HUES64 (cell line): ENCODE data around the gene MORN4. TPM values are rescaled to one million over a fixed set of nuclear protein-coding genes. Genes with fewer than 3 reads are reported as not detected.
A peak's percentile ranks its signal among the peaks of the same experiment; 100 is the strongest.

Source experiments
- H3K27ac ChIP-seq: 2 replicates; pipeline ENCODE4 v1.7.0; 2013; ENCODE audit warnings: low read depth, low read length, inconsistent platforms
- H3K27me3 ChIP-seq: 2 replicates; pipeline ENCODE4 v1.6.1; 2013; ENCODE audit warnings: mild to moderate bottlenecking, low read length; ENCODE audit not compliant: insufficient read depth
- H3K36me3 ChIP-seq: 2 replicates; pipeline ENCODE4 v1.6.1; 2013; ENCODE audit warnings: mild to moderate bottlenecking, low read length; ENCODE audit not compliant: insufficient read depth
- H3K4me1 ChIP-seq: 2 replicates; pipeline ENCODE4 v1.6.1; 2013; ENCODE audit warnings: mild to moderate bottlenecking, low read length, moderate library complexity; ENCODE audit not compliant: insufficient read depth
- H3K4me3 ChIP-seq: 2 replicates; pipeline ENCODE4 v1.5.1; 2013; ENCODE audit warnings: mild to moderate bottlenecking, low read length, moderate library complexity
- H3K9ac ChIP-seq: 2 replicates; pipeline ENCODE4 v1.6.1; 2013; ENCODE audit warnings: mild to moderate bottlenecking, low read depth, low read length
- H3K9me3 ChIP-seq: 2 replicates; pipeline ENCODE4 v1.6.1; 2013; ENCODE audit warnings: low read depth, low read length; ENCODE audit not compliant: insufficient read depth
- WGBS: fragments of 150-250, 120-280 bp; methylation state at CpG from one replicate; pipeline ENCODE4 v1.1.7; 2013; ENCODE audit warnings: missing lambda C conversion rate; 5-methylcytosine and 5-hydroxymethylcytosine counted together
- polyA plus RNA-seq, 2 experiments: library from polyadenylated mRNA; stranded (reverse); fragments of 50-300 nt; gene quantifications; one replicate each; pipeline ENCODE4 v1.2.3, GENCODE V29; 2013

Gene MORN4
- 8.8 TPM for polyA plus RNA-seq (2013, experiment 1 of 2)
- 16.0 TPM for polyA plus RNA-seq (2013, experiment 2 of 2)

DNA sequence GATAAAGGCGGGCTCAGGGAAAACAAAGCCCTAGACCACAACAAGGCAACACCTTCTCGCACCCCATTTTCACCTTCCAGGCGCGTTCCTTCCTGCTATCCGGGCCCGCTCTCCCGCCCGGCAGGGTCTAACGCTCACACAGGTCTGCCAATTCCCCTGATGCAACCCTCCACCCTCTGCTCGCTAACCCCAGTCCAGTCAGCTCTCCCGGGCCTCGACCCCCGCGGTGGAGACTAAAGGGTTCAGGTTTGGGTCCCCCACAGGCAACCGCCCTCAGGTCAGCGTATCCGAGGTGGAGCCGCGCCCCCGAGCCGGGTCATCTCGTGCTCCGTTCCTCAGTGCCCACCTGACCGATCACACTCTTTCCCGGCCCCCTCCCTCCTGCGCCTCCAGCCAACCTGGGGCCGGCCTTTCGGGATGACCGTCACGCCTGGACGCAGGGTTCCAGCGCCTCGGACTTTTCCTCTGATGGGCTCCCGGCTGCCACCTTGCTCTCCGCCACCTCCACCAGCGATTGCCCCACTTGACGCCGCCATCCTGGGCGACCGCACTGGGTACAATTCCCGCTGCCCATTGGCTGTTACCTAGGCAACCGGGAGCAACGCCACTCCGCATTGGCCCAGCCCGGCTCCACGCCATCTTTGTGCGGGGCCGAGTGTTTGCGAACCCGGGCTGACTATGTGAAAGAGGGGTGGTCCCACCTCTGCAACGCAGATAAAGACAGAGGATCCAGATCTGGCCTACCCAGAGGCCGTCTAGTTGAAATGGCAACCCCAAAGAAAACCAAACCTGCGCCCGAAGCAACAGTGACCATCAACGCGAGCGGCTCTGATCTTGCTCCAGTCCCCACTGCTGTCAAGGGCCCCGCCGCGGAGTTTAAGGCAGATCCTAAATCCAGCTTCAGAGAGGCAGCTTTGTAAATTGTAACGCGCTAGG is at the start of gene MORN4:
MORN4 (minus strand) TSS at position 552 of the 936 bp plus-strand sequence. CDS start 13,847 bp downstream, outside the sequence.
- peak within 1 kb of the TSS; percentile 27 for H3K27ac ChIP-seq
- H3K27me3 ChIP-seq = no peaks in the 10 kb centered on the region
- no peaks in the 10 kb centered on the region for H3K36me3 ChIP-seq
- H3K4me3 ChIP-seq = peak within 1 kb of the TSS; percentile 94
- H3K9ac ChIP-seq = peak within 1 kb of the TSS; percentile 73
- no peaks in the 10 kb centered on the region for H3K9me3 ChIP-seq
- H3K4me1 ChIP-seq = no peaks in the 10 kb centered on the region
- 7% methylated on average over 62 of the region's 62 CpGs for WGBS

DNA sequence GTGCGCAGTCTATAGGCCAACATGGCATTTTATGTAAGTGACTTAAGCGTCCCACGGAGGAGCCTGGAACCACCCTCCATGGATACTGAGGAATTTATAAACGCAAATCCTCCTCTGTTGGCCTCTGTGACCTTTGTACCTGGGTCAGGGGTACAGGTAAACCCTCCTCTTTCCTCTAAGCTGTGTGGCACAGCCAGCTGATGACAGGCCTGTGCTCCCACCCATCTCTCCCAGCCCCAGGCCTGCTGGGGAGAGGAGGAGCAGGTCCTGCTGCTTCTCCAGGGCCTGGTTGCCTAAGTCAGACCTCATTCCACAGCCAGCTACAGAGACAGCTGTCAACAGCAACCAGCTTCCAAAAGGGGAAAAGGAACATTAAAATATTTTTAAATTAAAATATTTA is 48.7 kb upstream of the MORN4 start:
- H3K27me3 ChIP-seq = no peaks in the 10 kb centered on the region
- H3K36me3 ChIP-seq = peaks cover 12% of the 10 kb centered on the region; the same call in 1 of the 2 replicates
- H3K27ac ChIP-seq = no peak overlapping the region
- no peaks in the 10 kb centered on the region for H3K4me1 ChIP-seq
- H3K9ac ChIP-seq = no peak overlapping the region
- whole genome bisulfite sequencing = 95% methylated on average over 4 of the region's 4 CpGs
- H3K9me3 ChIP-seq = no peaks in the 10 kb centered on the region
- no peak overlapping the region for H3K4me3 ChIP-seq

DNA sequence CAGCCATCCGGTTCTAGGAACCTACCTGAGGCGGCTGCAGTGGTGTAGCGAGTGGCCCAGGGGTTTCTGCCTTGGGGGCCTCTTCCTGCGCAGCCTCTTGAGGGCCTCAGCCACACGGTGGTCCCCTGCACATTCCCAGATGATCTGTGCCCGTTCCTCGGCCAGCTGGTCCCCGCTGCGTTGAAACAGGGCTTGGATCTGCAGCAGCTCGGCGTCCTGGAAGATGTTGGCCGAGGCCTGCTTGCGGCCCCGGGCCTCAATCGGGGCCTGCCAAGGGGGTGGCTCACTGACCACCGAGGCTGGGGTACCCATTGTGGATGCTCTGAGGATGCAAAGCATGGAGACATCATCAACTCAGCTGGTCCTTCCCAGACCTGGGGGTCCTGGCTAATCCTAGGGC is 46.3 kb upstream of the MORN4 start:
- H3K27me3 ChIP-seq = no peaks in the 10 kb centered on the region
- H3K9me3 ChIP-seq = no peaks in the 10 kb centered on the region
- no peaks in the 10 kb centered on the region for H3K4me1 ChIP-seq
- no peak overlapping the region for H3K27ac ChIP-seq
- no peak overlapping the region for H3K4me3 ChIP-seq
- no peak overlapping the region for H3K9ac ChIP-seq
- peaks cover 28% of the 10 kb centered on the region for H3K36me3 ChIP-seq
- WGBS = 96% methylated on average over 16 of the region's 16 CpGs

DNA sequence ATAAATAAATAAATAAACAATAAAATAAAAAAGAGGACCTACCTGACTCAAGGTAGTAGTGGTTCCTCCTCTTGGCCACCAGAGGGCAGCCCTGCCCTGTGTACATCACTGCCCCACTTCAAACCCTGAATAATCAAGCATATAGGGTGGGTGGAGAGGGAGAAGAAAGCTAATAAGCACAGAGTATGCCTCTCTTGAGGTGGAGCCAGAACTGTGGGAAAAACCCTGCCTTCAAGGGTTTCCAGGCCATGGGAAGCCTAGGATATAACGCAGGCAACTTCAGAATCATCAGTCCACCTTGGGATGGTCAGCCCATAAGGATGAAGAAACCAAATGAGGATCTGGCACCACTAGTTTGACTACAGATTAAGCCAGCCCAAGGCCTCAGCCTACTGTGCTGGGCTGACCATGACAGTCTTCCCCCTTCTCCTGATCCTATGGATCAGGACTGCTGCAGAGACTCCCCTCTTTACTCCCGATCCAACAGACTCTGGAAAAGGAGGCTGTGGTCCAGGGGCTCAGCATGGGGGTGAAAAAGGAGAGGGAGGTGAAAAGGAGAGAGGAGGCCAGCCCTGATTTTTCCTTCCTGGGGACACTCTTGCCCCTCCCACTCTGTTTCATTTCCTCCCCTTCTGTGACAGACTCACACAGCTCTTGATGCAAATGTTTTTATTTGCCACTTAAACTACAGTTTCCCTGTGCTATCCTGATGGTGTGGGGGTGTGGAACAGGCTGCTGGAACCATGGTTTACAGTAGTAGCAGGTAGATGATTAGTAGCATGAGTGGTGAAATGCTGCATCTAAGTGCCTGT is 43.7 kb upstream of the MORN4 start:
- H3K36me3 ChIP-seq = peaks cover 47% of the 10 kb centered on the region
- no peaks in the 10 kb centered on the region for H3K4me1 ChIP-seq
- no peaks in the 10 kb centered on the region for H3K27me3 ChIP-seq
- no peak overlapping the region for H3K9ac ChIP-seq
- H3K4me3 ChIP-seq = no peak overlapping the region
- WGBS = 96% methylated on average over 1 of the region's 2 CpGs
- no peak overlapping the region for H3K27ac ChIP-seq
- no peaks in the 10 kb centered on the region for H3K9me3 ChIP-seq

DNA sequence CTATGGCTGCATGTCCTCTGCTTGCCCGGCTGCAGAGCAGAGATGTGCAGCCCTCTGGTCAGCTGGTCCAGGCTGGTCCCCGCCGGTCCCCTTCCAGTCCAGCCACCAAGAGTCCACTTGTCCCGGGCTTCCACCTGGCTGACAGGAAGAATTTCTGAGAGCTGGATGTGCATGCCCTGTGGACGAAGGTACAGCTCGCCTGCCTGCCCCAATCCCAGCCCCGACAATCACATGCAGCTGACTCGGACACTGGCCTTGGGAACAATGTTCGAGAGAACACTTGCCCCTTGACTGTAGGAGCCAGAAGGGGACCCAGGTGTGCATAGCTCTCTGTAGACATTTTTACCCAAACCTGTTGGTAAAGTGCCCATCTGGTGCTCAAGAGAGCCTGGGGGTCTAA is 41.9 kb upstream of the MORN4 start:
- H3K9ac ChIP-seq = no peak overlapping the region
- H3K4me1 ChIP-seq = no peaks in the 10 kb centered on the region
- whole genome bisulfite sequencing = 90% methylated on average over 9 of the region's 9 CpGs
- H3K4me3 ChIP-seq = no peak overlapping the region
- no peak overlapping the region for H3K27ac ChIP-seq
- peaks cover 57% of the 10 kb centered on the region for H3K36me3 ChIP-seq
- no peaks in the 10 kb centered on the region for H3K27me3 ChIP-seq
- H3K9me3 ChIP-seq = no peaks in the 10 kb centered on the region

DNA sequence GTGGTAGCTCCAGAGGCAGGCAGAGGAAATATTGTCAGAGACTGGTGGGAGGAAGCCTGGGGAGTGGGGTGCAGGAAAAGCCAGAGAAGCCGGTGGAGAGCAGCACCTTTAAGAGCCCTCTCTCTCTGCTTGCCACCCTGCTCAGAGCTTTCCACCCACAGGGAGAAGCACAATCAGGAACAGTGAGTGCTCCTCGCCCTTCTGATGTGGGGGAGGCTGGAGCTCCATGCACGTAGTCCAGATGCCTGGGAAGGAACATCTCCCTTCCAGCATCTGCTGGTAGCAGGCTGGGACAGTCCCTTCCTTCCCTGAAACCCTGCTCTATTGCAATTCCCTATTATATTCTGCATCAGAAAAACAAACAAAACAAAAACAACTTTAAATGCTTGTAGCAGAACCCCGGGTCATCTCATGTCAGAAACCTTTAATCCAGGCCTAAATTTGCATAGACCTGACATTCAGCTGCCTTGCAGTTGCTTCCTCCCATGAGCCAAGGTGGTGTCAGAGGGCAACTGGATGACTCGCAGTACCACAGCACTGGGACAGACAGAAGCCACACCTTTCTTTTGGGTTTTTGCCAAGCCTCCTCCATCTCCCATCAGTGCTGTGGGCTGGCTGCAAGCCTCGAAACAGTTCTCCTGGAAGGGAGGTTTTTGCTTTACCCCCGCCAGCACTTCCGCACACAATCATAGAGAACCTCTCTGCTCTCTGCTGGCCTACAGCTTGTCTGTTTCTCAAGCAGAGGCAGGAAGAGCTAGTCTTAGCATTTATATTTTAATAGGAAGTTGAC is 40.6 kb upstream of the MORN4 start:
- Histone ChIP-seq H3K36me3 (peaks cover 69% of the 10 kb centered on the region), H3K4me3 (no peak overlapping the region), H3K27me3 (no peaks in the 10 kb centered on the region), H3K27ac (no peak overlapping the region), H3K4me1 (no peaks in the 10 kb centered on the region), H3K9ac (no peak overlapping the region), H3K9me3 (no peaks in the 10 kb centered on the region)
- WGBS = 96% methylated on average over 8 of the region's 8 CpGs

DNA sequence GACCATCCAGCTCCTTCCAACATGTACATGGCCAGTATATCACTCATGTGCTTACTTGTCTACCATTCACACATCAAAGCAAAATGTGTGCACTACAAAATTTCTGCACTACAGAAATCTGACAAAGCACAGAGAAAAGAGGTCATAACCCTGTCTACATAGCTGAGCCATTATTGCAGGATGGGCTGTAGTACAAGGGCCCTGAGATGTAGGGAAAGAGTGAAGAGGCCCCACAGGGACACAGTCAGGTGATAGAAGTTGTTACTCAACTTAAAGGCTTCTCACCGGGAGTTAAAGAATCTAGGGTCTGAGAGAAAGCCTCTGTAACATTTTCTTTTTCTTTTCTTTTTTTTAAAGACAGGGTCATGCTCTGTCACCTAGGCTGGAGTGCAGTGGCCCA is 36.3 kb upstream of the MORN4 start:
- 84% methylated on average over 1 of the region's 1 CpG for WGBS
- H3K4me1 ChIP-seq = no peaks in the 10 kb centered on the region
- no peaks in the 10 kb centered on the region for H3K9me3 ChIP-seq
- no peaks in the 10 kb centered on the region for H3K27me3 ChIP-seq
- H3K9ac ChIP-seq = no peak overlapping the region
- peaks cover 74% of the 10 kb centered on the region for H3K36me3 ChIP-seq
- H3K4me3 ChIP-seq = no peak overlapping the region
- H3K27ac ChIP-seq = no peak overlapping the region

DNA sequence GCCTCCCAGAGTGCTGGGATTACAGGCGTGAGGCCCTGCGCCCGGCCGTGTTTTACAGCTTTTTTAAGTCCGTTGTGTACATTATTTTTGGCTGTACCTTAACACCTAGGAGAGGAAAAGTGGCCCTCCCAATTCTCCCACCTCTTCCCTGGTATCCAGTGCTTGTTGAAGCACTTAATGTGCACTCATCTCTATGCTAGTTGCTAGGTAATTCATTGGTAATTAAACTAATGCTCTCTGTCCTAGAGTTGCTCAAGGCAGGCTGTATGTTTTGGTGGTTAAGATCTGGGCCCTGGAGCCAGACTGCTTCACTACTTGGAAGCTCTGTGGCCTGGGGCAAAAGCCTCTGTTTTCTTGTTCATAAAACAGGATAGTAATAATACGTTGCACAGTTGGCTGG is 34.2 kb upstream of the MORN4 start:
- peaks cover 78% of the 10 kb centered on the region for H3K36me3 ChIP-seq
- no peaks in the 10 kb centered on the region for H3K4me1 ChIP-seq
- H3K9me3 ChIP-seq = no peaks in the 10 kb centered on the region
- no peaks in the 10 kb centered on the region for H3K27me3 ChIP-seq
- no peak overlapping the region for H3K4me3 ChIP-seq
- no peak overlapping the region for H3K9ac ChIP-seq
- WGBS = 95% methylated on average over 6 of the region's 6 CpGs
- H3K27ac ChIP-seq = no peak overlapping the region

DNA sequence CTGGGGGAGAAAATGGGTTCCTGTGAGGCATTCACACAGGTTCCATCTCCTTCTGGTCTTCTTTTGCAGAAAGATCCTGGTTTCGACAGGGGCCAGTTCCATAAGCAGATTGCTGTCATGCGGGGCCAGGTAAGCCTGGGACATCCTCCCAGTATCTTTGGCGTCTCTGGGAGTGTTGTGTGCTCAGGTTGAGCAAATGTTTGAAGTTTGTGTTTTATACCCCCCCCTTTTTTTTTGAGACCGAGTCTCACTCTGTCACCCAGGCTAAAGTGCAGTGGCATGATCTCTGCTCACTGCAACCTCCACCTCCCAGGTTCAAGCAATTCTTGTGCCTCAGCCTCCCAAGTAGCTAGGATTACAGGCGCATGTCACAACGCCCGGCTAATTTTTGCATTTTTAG is 33.7 kb upstream of the MORN4 start:
- Histone ChIP-seq H3K9ac (no peak overlapping the region), H3K27me3 (no peaks in the 10 kb centered on the region), H3K36me3 (peaks cover 80% of the 10 kb centered on the region), H3K27ac (no peak overlapping the region), H3K9me3 (no peaks in the 10 kb centered on the region), H3K4me1 (no peaks in the 10 kb centered on the region), H3K4me3 (no peak overlapping the region)
- 97% methylated on average over 7 of the region's 7 CpGs for WGBS

DNA sequence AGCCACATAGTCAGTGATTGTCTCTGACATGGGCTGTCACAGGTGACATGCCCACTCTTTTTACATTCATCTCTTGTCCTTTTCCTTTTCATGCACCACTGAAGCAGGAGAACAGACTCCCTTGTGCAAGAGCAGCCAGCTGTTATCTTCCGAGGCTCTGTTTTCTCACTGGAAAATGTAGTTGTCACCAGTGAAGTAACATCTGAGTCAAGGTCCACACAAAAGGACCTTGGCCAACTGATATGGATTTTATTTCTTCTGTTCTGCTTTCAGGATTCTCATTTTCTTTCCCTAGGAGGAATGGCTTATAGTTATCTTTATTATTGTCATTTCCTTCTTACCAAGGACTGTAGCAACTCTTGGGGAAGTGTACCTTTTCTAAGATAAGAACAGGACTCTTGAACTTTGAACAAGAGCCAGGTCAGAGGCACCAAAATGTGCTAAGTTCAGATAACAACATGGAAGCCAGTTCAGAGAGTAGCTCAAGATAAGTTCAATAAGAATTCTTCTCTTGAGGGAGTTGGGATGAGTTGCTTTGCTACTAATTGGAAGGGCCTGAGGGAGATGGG is 31.1 kb upstream of the MORN4 start:
- Histone ChIP-seq H3K27me3 (no peaks in the 10 kb centered on the region), H3K4me1 (no peaks in the 10 kb centered on the region), H3K9me3 (no peaks in the 10 kb centered on the region), H3K4me3 (no peak overlapping the region), H3K27ac (no peak overlapping the region), H3K9ac (no peak overlapping the region), H3K36me3 (peaks cover 76% of the 10 kb centered on the region)
- WGBS = 89% methylated on average over 1 of the region's 1 CpG
